ENCODE measurements around the gene KRTAP12-3.
A peak's percentile ranks its signal among the peaks of the same experiment; 100 is the strongest.
"Not testable (repeated sequence)": the region's sequence is repeated elsewhere in the genome, so short reads cannot be mapped to it uniquely, and the experiment has no call there.

Gene KRTAP12-3, protein sequence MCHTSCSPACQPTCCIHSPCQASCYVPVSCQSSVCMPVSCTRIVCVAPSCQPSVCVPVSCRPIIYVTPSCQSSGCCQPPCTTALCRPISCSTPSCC
- 0.17 to 0.52 (median 0.39) reads per million in 3 donors for total RNA-seq

DNA sequence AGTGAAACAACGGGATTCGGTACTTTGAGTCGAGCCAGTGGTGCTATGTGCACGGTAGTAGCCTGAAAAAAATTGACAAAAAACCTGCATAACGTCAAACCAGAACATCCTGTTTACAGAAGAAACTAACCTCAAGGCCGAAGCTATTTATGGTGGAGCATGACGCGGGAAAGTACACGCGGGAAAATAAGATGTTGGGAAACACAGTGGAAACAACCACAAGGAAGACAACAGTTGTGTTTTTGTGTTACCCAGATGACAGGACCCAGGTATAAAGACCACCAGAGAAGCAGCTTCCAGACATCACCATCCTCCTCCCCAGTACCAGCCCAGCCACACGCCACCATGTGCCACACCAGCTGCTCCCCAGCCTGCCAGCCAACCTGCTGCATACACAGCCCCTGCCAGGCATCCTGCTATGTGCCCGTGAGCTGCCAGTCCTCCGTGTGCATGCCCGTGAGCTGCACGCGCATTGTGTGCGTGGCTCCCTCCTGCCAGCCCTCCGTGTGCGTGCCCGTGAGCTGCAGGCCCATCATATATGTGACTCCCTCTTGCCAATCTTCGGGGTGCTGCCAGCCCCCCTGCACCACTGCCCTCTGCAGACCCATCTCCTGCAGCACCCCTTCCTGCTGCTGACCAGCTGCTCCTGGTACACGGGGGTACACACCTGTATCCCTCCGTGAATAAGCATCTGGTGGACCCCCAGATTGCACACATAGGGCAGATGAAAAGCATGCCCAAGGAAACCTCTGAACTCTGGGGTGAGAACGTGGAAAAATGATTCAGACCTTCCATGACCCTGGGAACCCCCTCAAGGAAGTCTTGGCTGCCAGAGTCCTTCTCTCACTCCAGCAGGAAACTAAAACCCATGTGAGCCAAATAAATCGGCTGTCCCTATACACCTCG is at the start of gene KRTAP12-3:
Gene KRTAP12-3 (plus strand): TSS at position 298 of the 906 bp plus-strand sequence. CDS start 48 bp downstream, at position 346.
- Histone ChIP-seq H3K4me3 (ENCODE audit: insufficient read depth, low read depth, low read length, poor library complexity, severe bottlenecking) (no peak within 1 kb of the TSS), H3K4me1 (ENCODE audit: control insufficient read depth, insufficient read depth, low read length, poor library complexity, severe bottlenecking) (peaks cover 46% of the 10 kb centered on the region), H3K36me3 (ENCODE audit: control insufficient read depth, insufficient read depth, low read length) (no peaks in the 10 kb centered on the region), H3K27me3 (replicated peaks; ENCODE audit: control insufficient read depth, insufficient read depth, low read length, poor library complexity, severe bottlenecking) (no peaks in the 10 kb centered on the region), H3K27ac (ENCODE audit: insufficient read depth, low read length, poor library complexity, severe bottlenecking) (peak within 1 kb of the TSS; percentile 63), H3K9me3 (ENCODE audit: control insufficient read depth, low read length) (no peaks in the 10 kb centered on the region)
- peak; percentile 41 to 62 (median 43) for DNase-seq

GRCh38 chr21:44609193-44609592 is 48.5 kb upstream of the KRTAP12-3 start:
- Histone ChIP-seq H3K9me3 (ENCODE audit: control insufficient read depth, low read length) (no peaks in the 10 kb centered on the region), H3K4me1 (ENCODE audit: control insufficient read depth, insufficient read depth, low read length, poor library complexity, severe bottlenecking) (no peaks in the 10 kb centered on the region), H3K27me3 (replicated peaks; ENCODE audit: control insufficient read depth, insufficient read depth, low read length, poor library complexity, severe bottlenecking) (no peaks in the 10 kb centered on the region), H3K27ac (ENCODE audit: insufficient read depth, low read length, poor library complexity, severe bottlenecking) (no peak overlapping the region), H3K36me3 (ENCODE audit: control insufficient read depth, insufficient read depth, low read length) (no peaks in the 10 kb centered on the region), H3K4me3 (ENCODE audit: insufficient read depth, low read depth, low read length, poor library complexity, severe bottlenecking) (no peak overlapping the region)
- DNase-seq: no peak

GRCh38 chr21:44610157-44610843 is 47.4 kb upstream of the KRTAP12-3 start:
- not testable (repeated sequence) for H3K27ac ChIP-seq (ENCODE audit: insufficient read depth, low read length, poor library complexity, severe bottlenecking); H3K9me3 ChIP-seq (ENCODE audit: control insufficient read depth, low read length); H3K4me1 ChIP-seq (ENCODE audit: control insufficient read depth, insufficient read depth, low read length, poor library complexity, severe bottlenecking); H3K27me3 ChIP-seq (replicated peaks; ENCODE audit: control insufficient read depth, insufficient read depth, low read length, poor library complexity, severe bottlenecking); H3K36me3 ChIP-seq (ENCODE audit: control insufficient read depth, insufficient read depth, low read length); H3K4me3 ChIP-seq (ENCODE audit: insufficient read depth, low read depth, low read length, poor library complexity, severe bottlenecking); DNase-seq

- Histone ChIP-seq H3K36me3 (ENCODE audit: control insufficient read depth, insufficient read depth, low read length) (no peaks in the 10 kb centered on the region), H3K4me1 (ENCODE audit: control insufficient read depth, insufficient read depth, low read length, poor library complexity, severe bottlenecking) (peaks cover 6% of the 10 kb centered on the region), H3K27ac (ENCODE audit: insufficient read depth, low read length, poor library complexity, severe bottlenecking) (no peak overlapping the region), H3K9me3 (ENCODE audit: control insufficient read depth, low read length) (no peaks in the 10 kb centered on the region), H3K27me3 (replicated peaks; ENCODE audit: control insufficient read depth, insufficient read depth, low read length, poor library complexity, severe bottlenecking) (no peaks in the 10 kb centered on the region), H3K4me3 (ENCODE audit: insufficient read depth, low read depth, low read length, poor library complexity, severe bottlenecking) (no peak overlapping the region)
- DNase-seq: no peak
Measured at GRCh38 chr21:44611551-44611950, 46.2 kb upstream of the KRTAP12-3 start.

DNA sequence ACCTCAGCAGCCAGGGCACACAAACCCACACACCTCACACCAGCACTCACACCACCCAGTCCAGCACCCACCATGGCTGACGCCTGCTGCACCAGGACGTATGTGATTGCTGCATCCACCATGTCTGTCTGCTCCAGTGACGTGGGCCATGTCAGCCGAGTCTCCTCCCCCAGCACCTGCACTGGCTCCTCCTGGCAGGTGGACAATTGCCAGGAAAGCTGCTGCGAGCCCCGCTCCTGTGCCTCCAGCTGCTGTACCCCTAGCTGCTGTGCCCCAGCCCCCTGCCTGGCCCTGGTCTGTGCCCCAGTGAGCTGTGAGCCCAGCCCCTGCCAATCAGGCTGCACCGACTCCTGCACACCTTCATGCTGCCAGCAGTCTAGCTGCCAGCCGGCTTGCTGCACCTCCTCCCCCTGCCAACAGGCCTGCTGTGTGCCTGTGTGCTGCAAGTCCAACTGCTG is 45.7 kb upstream of the KRTAP12-3 start, which contains the start of gene KRTAP10-8:
Gene KRTAP10-8 (plus strand): TSS at position 51 of the 458 bp plus-strand sequence. CDS start 22 bp downstream, at position 73.
- H3K36me3 ChIP-seq (ENCODE audit: control insufficient read depth, insufficient read depth, low read length): no peaks in the 10 kb centered on the region
- H3K9me3 ChIP-seq (ENCODE audit: control insufficient read depth, low read length): no peaks in the 10 kb centered on the region
- DNase-seq: no peak
- peaks cover 6% of the 10 kb centered on the region for H3K4me1 ChIP-seq (ENCODE audit: control insufficient read depth, insufficient read depth, low read length, poor library complexity, severe bottlenecking)
- no peak within 1 kb of the TSS for H3K27ac ChIP-seq (ENCODE audit: insufficient read depth, low read length, poor library complexity, severe bottlenecking)
- no peaks in the 10 kb centered on the region for H3K27me3 ChIP-seq (replicated peaks; ENCODE audit: control insufficient read depth, insufficient read depth, low read length, poor library complexity, severe bottlenecking)
- H3K4me3 ChIP-seq (ENCODE audit: insufficient read depth, low read depth, low read length, poor library complexity, severe bottlenecking): no peak within 1 kb of the TSS

GRCh38 chr21:44612669-44613229 is 45.0 kb upstream of the KRTAP12-3 start:
- Histone ChIP-seq H3K4me3 (ENCODE audit: insufficient read depth, low read depth, low read length, poor library complexity, severe bottlenecking) (no peak overlapping the region), H3K27me3 (replicated peaks; ENCODE audit: control insufficient read depth, insufficient read depth, low read length, poor library complexity, severe bottlenecking) (no peaks in the 10 kb centered on the region), H3K4me1 (ENCODE audit: control insufficient read depth, insufficient read depth, low read length, poor library complexity, severe bottlenecking) (peaks cover 6% of the 10 kb centered on the region), H3K9me3 (ENCODE audit: control insufficient read depth, low read length) (no peaks in the 10 kb centered on the region), H3K36me3 (ENCODE audit: control insufficient read depth, insufficient read depth, low read length) (no peaks in the 10 kb centered on the region), H3K27ac (ENCODE audit: insufficient read depth, low read length, poor library complexity, severe bottlenecking) (no peak overlapping the region)
- DNase-seq: no peak

GRCh38 chr21:44613386-44614155 is 44.2 kb upstream of the KRTAP12-3 start:
- H3K27me3 ChIP-seq (replicated peaks; ENCODE audit: control insufficient read depth, insufficient read depth, low read length, poor library complexity, severe bottlenecking): no peaks in the 10 kb centered on the region
- H3K9me3 ChIP-seq (ENCODE audit: control insufficient read depth, low read length): no peaks in the 10 kb centered on the region
- no peak overlapping the region for H3K4me3 ChIP-seq (ENCODE audit: insufficient read depth, low read depth, low read length, poor library complexity, severe bottlenecking)
- no peak for DNase-seq
- H3K4me1 ChIP-seq (ENCODE audit: control insufficient read depth, insufficient read depth, low read length, poor library complexity, severe bottlenecking): peaks cover 10% of the 10 kb centered on the region
- no peak overlapping the region for H3K27ac ChIP-seq (ENCODE audit: insufficient read depth, low read length, poor library complexity, severe bottlenecking)
- no peaks in the 10 kb centered on the region for H3K36me3 ChIP-seq (ENCODE audit: control insufficient read depth, insufficient read depth, low read length)

DNA sequence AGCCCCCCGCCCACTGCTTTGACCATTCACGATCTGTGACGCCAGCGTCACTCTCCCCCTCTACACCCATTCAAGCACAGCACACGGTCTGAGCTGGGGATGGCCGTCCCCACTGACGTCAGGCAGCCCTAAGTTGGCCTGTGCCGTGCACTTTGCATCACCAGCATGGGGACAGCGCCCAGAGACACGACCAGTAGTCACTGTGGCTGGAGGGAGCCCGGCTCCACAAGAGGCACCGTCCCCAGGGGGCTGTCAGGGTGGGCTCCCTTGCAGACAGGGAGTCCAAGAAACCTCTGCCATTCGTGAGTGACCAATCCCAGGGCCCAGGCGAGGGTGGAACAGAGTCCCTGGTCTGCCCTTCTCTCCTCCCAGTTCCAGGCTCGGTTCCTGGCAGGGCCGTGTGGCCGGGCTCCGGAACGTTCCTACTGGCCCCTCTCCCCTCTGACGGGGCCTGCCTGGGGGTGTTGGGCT is 43.5 kb upstream of the KRTAP12-3 start:
- no peak for DNase-seq
- H3K36me3 ChIP-seq (ENCODE audit: control insufficient read depth, insufficient read depth, low read length): no peaks in the 10 kb centered on the region
- H3K27me3 ChIP-seq (replicated peaks; ENCODE audit: control insufficient read depth, insufficient read depth, low read length, poor library complexity, severe bottlenecking): no peaks in the 10 kb centered on the region
- peaks cover 15% of the 10 kb centered on the region for H3K4me1 ChIP-seq (ENCODE audit: control insufficient read depth, insufficient read depth, low read length, poor library complexity, severe bottlenecking)
- no peaks in the 10 kb centered on the region for H3K9me3 ChIP-seq (ENCODE audit: control insufficient read depth, low read length)
- no peak overlapping the region for H3K4me3 ChIP-seq (ENCODE audit: insufficient read depth, low read depth, low read length, poor library complexity, severe bottlenecking)
- H3K27ac ChIP-seq (ENCODE audit: insufficient read depth, low read length, poor library complexity, severe bottlenecking): no peak overlapping the region

GRCh38 chr21:44614961-44615391 is 42.8 kb upstream of the KRTAP12-3 start:
- no peak overlapping the region for H3K27ac ChIP-seq (ENCODE audit: insufficient read depth, low read length, poor library complexity, severe bottlenecking)
- no peaks in the 10 kb centered on the region for H3K27me3 ChIP-seq (replicated peaks; ENCODE audit: control insufficient read depth, insufficient read depth, low read length, poor library complexity, severe bottlenecking)
- H3K4me3 ChIP-seq (ENCODE audit: insufficient read depth, low read depth, low read length, poor library complexity, severe bottlenecking): no peak overlapping the region
- DNase-seq: no peak
- H3K9me3 ChIP-seq (ENCODE audit: control insufficient read depth, low read length): no peaks in the 10 kb centered on the region
- no peaks in the 10 kb centered on the region for H3K36me3 ChIP-seq (ENCODE audit: control insufficient read depth, insufficient read depth, low read length)
- H3K4me1 ChIP-seq (ENCODE audit: control insufficient read depth, insufficient read depth, low read length, poor library complexity, severe bottlenecking): peaks cover 23% of the 10 kb centered on the region

All from effector memory CD4-positive, alpha-beta T cell (primary cell).